CD4-positive, CD25-positive, alpha-beta regulatory T cell (primary cell): ENCODE results near the gene RAP1GDS1. TPM values are rescaled to one million over a fixed set of nuclear protein-coding genes. Genes with fewer than 3 reads are reported as not detected.
"Not testable (repeated sequence)": the region's sequence is repeated elsewhere in the genome, so short reads cannot be mapped to it uniquely, and the experiment has no call there.

Source experiments
- ATAC-seq, 2 donors: fragments of 150-1000 bp; cut with Tn5 transposase; one replicate each; pipeline ENCODE4 v1.10.0; 2021; ENCODE audit warnings: low read depth in 2 of 2, moderate number of reproducible peaks in 2 of 2, moderate library complexity in 1 of 2
- DNase-seq, 3 donors: peaks; one replicate each; pipeline versions ENCODE4 v3.0.0 to v3.0.0-alpha.2; 2012 to 2022; ENCODE audit warnings: mixed read lengths in 1 of 3
- H3K27ac ChIP-seq: one replicate; pipeline ENCODE4 v1.7.0; 2013; ENCODE audit warnings: mild to moderate bottlenecking, low read length; ENCODE audit not compliant: insufficient read depth, poor library complexity, severe bottlenecking
- H3K27me3 ChIP-seq: one replicate; pipeline ENCODE4 v1.7.0; 2013; ENCODE audit warnings: low read length; ENCODE audit not compliant: control insufficient read depth, insufficient read depth
- H3K36me3 ChIP-seq: one replicate; pipeline ENCODE4 v1.7.0; 2013; ENCODE audit warnings: mild to moderate bottlenecking, low read length, moderate library complexity; ENCODE audit not compliant: control insufficient read depth, insufficient read depth
- H3K4me1 ChIP-seq: 2 replicates; pipeline ENCODE4 v1.7.0; 2013; ENCODE audit warnings: mild to moderate bottlenecking, low read length; ENCODE audit not compliant: insufficient read depth, control insufficient read depth, poor library complexity, severe bottlenecking
- H3K4me3 ChIP-seq: one replicate; pipeline ENCODE4 v1.7.0; 2013; ENCODE audit warnings: low read depth, mild to moderate bottlenecking, low read length, moderate library complexity
- H3K9me3 ChIP-seq, 2 experiments: 1 replicate in 1 of 2; 2 replicates in 1 of 2; pipeline ENCODE4 v1.7.0; 2013; ENCODE audit warnings: low read length in 2 of 2, mild to moderate bottlenecking in 1 of 2, moderate library complexity in 1 of 2; ENCODE audit not compliant: control insufficient read depth in 2 of 2
- H3K27ac Mint-ChIP-seq, 3 donors: one replicate each; pipeline ENCODE4 v1.8.0; 2020 to 2022; ENCODE audit warnings: mild to moderate bottlenecking in 3 of 3, mixed read lengths in 3 of 3, moderate library complexity in 2 of 3
- H3K27me3 Mint-ChIP-seq: one replicate; pipeline ENCODE4 v1.8.0; 2022; ENCODE audit warnings: mild to moderate bottlenecking, mixed read lengths
- H3K36me3 Mint-ChIP-seq: one replicate; pipeline ENCODE4 v1.8.0; 2020; ENCODE audit warnings: mixed read lengths
- H3K4me1 Mint-ChIP-seq, 4 donors: one replicate each; pipeline ENCODE4 v1.8.0; 2020 to 2022; ENCODE audit warnings: mixed read lengths in 4 of 4, mild to moderate bottlenecking in 1 of 4
- H3K4me3 Mint-ChIP-seq, 4 donors: one replicate each; pipeline ENCODE4 v1.8.0; 2020 to 2022; ENCODE audit warnings: mild to moderate bottlenecking in 4 of 4, mixed read lengths in 4 of 4, moderate library complexity in 3 of 4
- H3K9me3 Mint-ChIP-seq, 7 donors: one replicate each; pipeline ENCODE4 v1.8.0; 2020 to 2022; ENCODE audit warnings: mixed read lengths in 7 of 7, mild to moderate bottlenecking in 3 of 7, moderate library complexity in 2 of 7
- polyA plus RNA-seq, 4 donors: library from polyadenylated mRNA; unstranded; fragments of 300-500 nt; fragmentation: Illumina TruSeq; gene quantifications; one replicate each; pipeline ENCODE4 v1.2.3, GENCODE V29; 2021
- total RNA-seq: library from RNA; stranded (reverse); gene quantifications from one replicate; pipeline ENCODE4 v1.2.3, GENCODE V29; 2022

RAP1GDS1 gene
- total and polyA plus RNA-seq, 5 donors from 2014 or later = 40.4 to 68.8 (median 52.3) TPM

- Mint-ChIP-seq H3K27ac (peak overlapping the region in 2 of 3 donors; percentile 8 to 82), H3K9me3 (peaks cover 0 to 1% (median 0%) of the 10 kb centered on the region in 7 donors), H3K4me1 (peaks cover 22 to 42% (median 36%) of the 10 kb centered on the region in 4 donors), H3K36me3 (peaks cover 36% of the 10 kb centered on the region), H3K27me3 (no peaks in the 10 kb centered on the region), H3K4me3 (no peak overlapping the region)
- no peak for ATAC-seq
- Histone ChIP-seq H3K36me3 (peaks cover 37% of the 10 kb centered on the region), H3K4me1 (peaks cover 34% of the 10 kb centered on the region), H3K27me3 (no peaks in the 10 kb centered on the region), H3K27ac (no peak overlapping the region), H3K4me3 (no peak overlapping the region), H3K9me3 (no peaks in the 10 kb centered on the region)
- DNase-seq = no peak
Measured at GRCh38 chr4:98444371-98444770, 183.2 kb downstream of the RAP1GDS1 start.

- H3K36me3 Mint-ChIP-seq = peaks cover 18% of the 10 kb centered on the region
- H3K4me1 Mint-ChIP-seq = peaks cover 24 to 56% (median 41%) of the 10 kb centered on the region in 4 donors
- Histone ChIP-seq H3K27ac (peak overlapping the region; percentile 73), H3K4me1 (peaks cover 35% of the 10 kb centered on the region), H3K9me3 (no peaks in the 10 kb centered on the region), H3K36me3 (peaks cover 19% of the 10 kb centered on the region), H3K27me3 (no peaks in the 10 kb centered on the region), H3K4me3 (peak overlapping the region; percentile 74)
- peak overlapping the region; percentile 68 to 81 (median 74) for H3K4me3 Mint-ChIP-seq
- DNase-seq (peak; percentile 25 to 77 (median 72)), ATAC-seq (peak; percentile 82 to 90)
- peak overlapping the region; percentile 90 for H3K27ac Mint-ChIP-seq
- H3K27me3 Mint-ChIP-seq = no peaks in the 10 kb centered on the region
- no peaks in the 10 kb centered on the region for H3K9me3 Mint-ChIP-seq
Measured at GRCh38 chr4:98446499-98447375, 185.6 kb downstream of the RAP1GDS1 start.

GRCh38 chr4:98447648-98448047 lies 186.5 kb downstream of the RAP1GDS1 start:
- Mint-ChIP-seq H3K27me3 (no peaks in the 10 kb centered on the region), H3K4me1 (peaks cover 24 to 58% (median 41%) of the 10 kb centered on the region in 4 donors), H3K36me3 (peaks cover 11% of the 10 kb centered on the region), H3K4me3 (peak overlapping the region; percentile 68 to 81 (median 74)), H3K27ac (peak overlapping the region; percentile 90), H3K9me3 (peaks cover 0 to under 1% (median 0%) of the 10 kb centered on the region in 7 donors)
- H3K9me3 ChIP-seq = no peaks in the 10 kb centered on the region
- ATAC-seq (no peak), DNase-seq (peak in 1 of 3 donors; percentile 17)
- H3K4me3 ChIP-seq = peak overlapping the region; percentile 74
- peak overlapping the region; percentile 73 for H3K27ac ChIP-seq
- peaks cover 10% of the 10 kb centered on the region for H3K36me3 ChIP-seq
- H3K4me1 ChIP-seq = peaks cover 35% of the 10 kb centered on the region
- no peaks in the 10 kb centered on the region for H3K27me3 ChIP-seq

- peak overlapping the region in 3 of 4 donors; percentile 28 to 57 (median 42) for H3K4me3 Mint-ChIP-seq
- Histone ChIP-seq H3K27ac (no peak overlapping the region), H3K9me3 (no peaks in the 10 kb centered on the region), H3K36me3 (no peaks in the 10 kb centered on the region), H3K27me3 (no peaks in the 10 kb centered on the region), H3K4me1 (peaks cover 35% of the 10 kb centered on the region), H3K4me3 (peak overlapping the region; percentile 22)
- peak overlapping the region; percentile 1 to 87 (median 10) for H3K27ac Mint-ChIP-seq
- ATAC-seq (peak; percentile 43 to 46), DNase-seq (peak in 2 of 3 donors; percentile 41 to 79)
- no peaks in the 10 kb centered on the region for H3K27me3 Mint-ChIP-seq
- H3K9me3 Mint-ChIP-seq = peaks cover 0 to 5% (median 0%) of the 10 kb centered on the region in 7 donors
- H3K36me3 Mint-ChIP-seq = peaks cover 1% of the 10 kb centered on the region
- H3K4me1 Mint-ChIP-seq = peaks cover 32 to 70% (median 49%) of the 10 kb centered on the region in 4 donors
Measured at GRCh38 chr4:98448908-98449307, 187.7 kb downstream of the RAP1GDS1 start.

- ATAC-seq (no peak), DNase-seq (no peak)
- Mint-ChIP-seq H3K4me1 (peaks cover 22 to 62% (median 37%) of the 10 kb centered on the region in 4 donors), H3K27ac (no peak overlapping the region), H3K27me3 (no peaks in the 10 kb centered on the region), H3K4me3 (no peak overlapping the region), H3K36me3 (peaks cover 3% of the 10 kb centered on the region), H3K9me3 (peaks cover 0 to 5% (median 0%) of the 10 kb centered on the region in 7 donors)
- Histone ChIP-seq H3K36me3 (no peaks in the 10 kb centered on the region), H3K4me3 (no peak overlapping the region), H3K9me3 (no peaks in the 10 kb centered on the region), H3K27me3 (no peaks in the 10 kb centered on the region), H3K4me1 (peaks cover 24% of the 10 kb centered on the region), H3K27ac (no peak overlapping the region)
Measured at GRCh38 chr4:98452091-98452490, 190.9 kb downstream of the RAP1GDS1 start.

GRCh38 chr4:98457422-98457821 lies 196.2 kb downstream of the RAP1GDS1 start:
- not testable (repeated sequence) for H3K36me3 Mint-ChIP-seq

GRCh38 chr4:98461121-98461865 lies 200.1 kb downstream of the RAP1GDS1 start:
- H3K27me3 Mint-ChIP-seq, H3K4me3 Mint-ChIP-seq, ATAC-seq, H3K36me3 Mint-ChIP-seq, H3K27ac ChIP-seq, H3K36me3 ChIP-seq, H3K4me1 Mint-ChIP-seq, H3K9me3 Mint-ChIP-seq, H3K4me3 ChIP-seq, H3K27me3 ChIP-seq, DNase-seq, H3K9me3 ChIP-seq, H3K27ac Mint-ChIP-seq, H3K4me1 ChIP-seq: not testable (repeated sequence)

More at GRCh38 chr4:98457422-98457821, 196.2 kb downstream of the RAP1GDS1 start:
- not testable (repeated sequence) for H3K4me3 ChIP-seq, H3K9me3 ChIP-seq, H3K27ac Mint-ChIP-seq, DNase-seq, H3K36me3 ChIP-seq, H3K27me3 ChIP-seq, H3K27ac ChIP-seq, H3K9me3 Mint-ChIP-seq, H3K4me1 ChIP-seq, H3K27me3 Mint-ChIP-seq, H3K4me3 Mint-ChIP-seq, ATAC-seq
- H3K4me1 Mint-ChIP-seq = peaks cover 8 to 29% (median 15%) of the 10 kb centered on the region in 4 donors
